Activated naive CD8-positive, alpha-beta T cell treated with anti-CD3 and anti-CD28 coated beads, Interleukin-2, amount 50 U/mL, for 24 hours (primary cell): ENCODE data around the gene PRKCB.
"Not testable (repeated sequence)": the region's sequence is repeated elsewhere in the genome, so short reads cannot be mapped to it uniquely, and the experiment has no call there.

Source experiments
- ATAC-seq: fragments of 150-1000 bp; cut with Tn5 transposase; one replicate; pipeline ENCODE4 v1.10.0; 2021
- DNase-seq: peaks from one replicate; pipeline ENCODE4 v3.0.0; 2021
- H3K27ac Mint-ChIP-seq: one replicate; pipeline ENCODE4 v1.8.0; 2021; ENCODE audit warnings: mild to moderate bottlenecking, mixed read lengths
- H3K27me3 Mint-ChIP-seq: one replicate; pipeline ENCODE4 v1.8.0; 2021; ENCODE audit warnings: mixed read lengths
- H3K36me3 Mint-ChIP-seq: one replicate; pipeline ENCODE4 v1.8.0; 2021; ENCODE audit warnings: low read depth, mixed read lengths
- H3K4me1 Mint-ChIP-seq: one replicate; pipeline ENCODE4 v1.8.0; 2021; ENCODE audit warnings: mixed read lengths
- H3K4me3 Mint-ChIP-seq: one replicate; pipeline ENCODE4 v1.8.0; 2021; ENCODE audit warnings: mild to moderate bottlenecking, moderate library complexity, mixed read lengths
- H3K9me3 Mint-ChIP-seq: one replicate; pipeline ENCODE4 v1.8.0; 2021; ENCODE audit warnings: mixed read lengths

Gene PRKCB

GRCh38 chr16:23920446-23920845, 84.7 kb downstream of the PRKCB start:
- Mint-ChIP-seq H3K36me3 (peaks cover 59% of the 10 kb centered on the region), H3K9me3 (peaks cover 13% of the 10 kb centered on the region), H3K27me3 (no peaks in the 10 kb centered on the region), H3K27ac (peak overlapping the region; percentile 81), H3K4me1 (peaks cover 69% of the 10 kb centered on the region), H3K4me3 (peak overlapping the region; percentile 30)
- DNase-seq = no peak
- no peak for ATAC-seq

- Mint-ChIP-seq H3K27ac (peak overlapping the region; percentile 81), H3K36me3 (peaks cover 63% of the 10 kb centered on the region), H3K27me3 (no peaks in the 10 kb centered on the region), H3K9me3 (peaks cover 13% of the 10 kb centered on the region), H3K4me3 (peak overlapping the region; percentile 30), H3K4me1 (peaks cover 72% of the 10 kb centered on the region)
- peak; percentile 25 for DNase-seq
- peak; percentile 55 for ATAC-seq
These were observed 85.1 kb downstream of the PRKCB start for GRCh38 chr16:23920899-23921298.

GRCh38 chr16:23922406-23922805, 86.6 kb downstream of the PRKCB start:
- peaks cover 57% of the 10 kb centered on the region for H3K36me3 Mint-ChIP-seq
- peaks cover 68% of the 10 kb centered on the region for H3K4me1 Mint-ChIP-seq
- peaks cover 13% of the 10 kb centered on the region for H3K9me3 Mint-ChIP-seq
- no peak overlapping the region for H3K4me3 Mint-ChIP-seq
- H3K27ac Mint-ChIP-seq = peak overlapping the region; percentile 32
- no peaks in the 10 kb centered on the region for H3K27me3 Mint-ChIP-seq
- DNase-seq (no peak), ATAC-seq (peak; percentile 53)

GRCh38 chr16:23924128-23924527, 88.3 kb downstream of the PRKCB start:
- peaks cover 65% of the 10 kb centered on the region for H3K4me1 Mint-ChIP-seq
- H3K36me3 Mint-ChIP-seq = peaks cover 54% of the 10 kb centered on the region
- peak overlapping the region; percentile 81 for H3K27ac Mint-ChIP-seq

GRCh38 chr16:23927796-23928195, 92.0 kb downstream of the PRKCB start:
- ATAC-seq = no peak
- Mint-ChIP-seq H3K4me1 (peaks cover 33% of the 10 kb centered on the region), H3K27me3 (no peaks in the 10 kb centered on the region), H3K36me3 (peaks cover 31% of the 10 kb centered on the region), H3K4me3 (no peak overlapping the region), H3K27ac (peak overlapping the region; percentile 67), H3K9me3 (peaks cover 2% of the 10 kb centered on the region)
- DNase-seq = no peak

More at GRCh38 chr16:23924128-23924527, 88.3 kb downstream of the PRKCB start:
- Mint-ChIP-seq H3K27me3 (no peaks in the 10 kb centered on the region), H3K9me3 (peaks cover 8% of the 10 kb centered on the region), H3K4me3 (no peak overlapping the region)
- DNase-seq = no peak
- ATAC-seq = peak; percentile 63

- DNase-seq (no peak), ATAC-seq (no peak)
- H3K9me3 Mint-ChIP-seq = peaks cover 15% of the 10 kb centered on the region
- no peak overlapping the region for H3K4me3 Mint-ChIP-seq
- peaks cover 26% of the 10 kb centered on the region for H3K36me3 Mint-ChIP-seq
- H3K4me1 Mint-ChIP-seq = peaks cover 33% of the 10 kb centered on the region
- no peak overlapping the region for H3K27ac Mint-ChIP-seq
- no peaks in the 10 kb centered on the region for H3K27me3 Mint-ChIP-seq
These were observed 93.5 kb downstream of the PRKCB start for GRCh38 chr16:23929237-23929636.

GRCh38 chr16:23929856-23930255, 94.1 kb downstream of the PRKCB start:
- Mint-ChIP-seq H3K27me3 (no peaks in the 10 kb centered on the region), H3K36me3 (peaks cover 22% of the 10 kb centered on the region), H3K4me1 (peaks cover 34% of the 10 kb centered on the region), H3K4me3 (no peak overlapping the region), H3K9me3 (peaks cover 15% of the 10 kb centered on the region), H3K27ac (no peak overlapping the region)
- no peak for ATAC-seq
- no peak for DNase-seq

- peaks cover 42% of the 10 kb centered on the region for H3K4me1 Mint-ChIP-seq
- peaks cover 15% of the 10 kb centered on the region for H3K9me3 Mint-ChIP-seq
- H3K36me3 Mint-ChIP-seq = peaks cover 16% of the 10 kb centered on the region
- no peak overlapping the region for H3K4me3 Mint-ChIP-seq
- ATAC-seq = no peak
- no peaks in the 10 kb centered on the region for H3K27me3 Mint-ChIP-seq
- DNase-seq = no peak
- H3K27ac Mint-ChIP-seq = no peak overlapping the region
These were observed 95.0 kb downstream of the PRKCB start for GRCh38 chr16:23930791-23931190.

- H3K36me3 Mint-ChIP-seq = peaks cover 19% of the 10 kb centered on the region
- no peak overlapping the region for H3K27ac Mint-ChIP-seq
- ATAC-seq (no peak), DNase-seq (no peak)
- no peak overlapping the region for H3K4me3 Mint-ChIP-seq
- H3K9me3 Mint-ChIP-seq = peaks cover 15% of the 10 kb centered on the region
- no peaks in the 10 kb centered on the region for H3K27me3 Mint-ChIP-seq
- peaks cover 45% of the 10 kb centered on the region for H3K4me1 Mint-ChIP-seq
These were observed 95.4 kb downstream of the PRKCB start for GRCh38 chr16:23931199-23931598.

- ATAC-seq, H3K27me3 Mint-ChIP-seq, H3K27ac Mint-ChIP-seq, DNase-seq, H3K4me3 Mint-ChIP-seq: not testable (repeated sequence)
- peaks cover 18% of the 10 kb centered on the region for H3K36me3 Mint-ChIP-seq
- H3K4me1 Mint-ChIP-seq = peaks cover 43% of the 10 kb centered on the region
- peaks cover 15% of the 10 kb centered on the region for H3K9me3 Mint-ChIP-seq
These were observed 97.9 kb downstream of the PRKCB start for GRCh38 chr16:23933650-23934049.

GRCh38 chr16:23934610-23935236, 98.9 kb downstream of the PRKCB start:
- peak overlapping the region; percentile 11 for H3K27ac Mint-ChIP-seq
- ATAC-seq = no peak
- no peak overlapping the region for H3K4me3 Mint-ChIP-seq
- H3K4me1 Mint-ChIP-seq = peaks cover 46% of the 10 kb centered on the region
- peaks cover 18% of the 10 kb centered on the region for H3K36me3 Mint-ChIP-seq
- peaks cover 15% of the 10 kb centered on the region for H3K9me3 Mint-ChIP-seq
- no peaks in the 10 kb centered on the region for H3K27me3 Mint-ChIP-seq
- no peak for DNase-seq

GRCh38 chr16:23940111-23940510, 104.3 kb downstream of the PRKCB start:
- Mint-ChIP-seq H3K9me3 (no peaks in the 10 kb centered on the region), H3K4me3 (no peak overlapping the region), H3K36me3 (peaks cover 7% of the 10 kb centered on the region), H3K4me1 (peaks cover 58% of the 10 kb centered on the region), H3K27ac (no peak overlapping the region), H3K27me3 (no peaks in the 10 kb centered on the region)
- DNase-seq = no peak
- ATAC-seq = no peak

- no peak overlapping the region for H3K27ac Mint-ChIP-seq
- H3K27me3 Mint-ChIP-seq = no peaks in the 10 kb centered on the region
- peaks cover 59% of the 10 kb centered on the region for H3K4me1 Mint-ChIP-seq
- no peak overlapping the region for H3K4me3 Mint-ChIP-seq
- H3K36me3 Mint-ChIP-seq = peaks cover 6% of the 10 kb centered on the region
- H3K9me3 Mint-ChIP-seq = no peaks in the 10 kb centered on the region
- DNase-seq = no peak
- no peak for ATAC-seq
These were observed 105.2 kb downstream of the PRKCB start for GRCh38 chr16:23941025-23941424.

- no peak overlapping the region for H3K27ac Mint-ChIP-seq
These were observed 106.3 kb downstream of the PRKCB start for GRCh38 chr16:23941963-23942564.

GRCh38 chr16:23943604-23944003, 107.8 kb downstream of the PRKCB start:
- peak overlapping the region; percentile 33 for H3K4me3 Mint-ChIP-seq
- H3K36me3 Mint-ChIP-seq = peaks cover 5% of the 10 kb centered on the region
- DNase-seq = no peak
- H3K9me3 Mint-ChIP-seq = no peaks in the 10 kb centered on the region
- peaks cover 70% of the 10 kb centered on the region for H3K4me1 Mint-ChIP-seq
- H3K27ac Mint-ChIP-seq = peak overlapping the region; percentile 85
- H3K27me3 Mint-ChIP-seq = no peaks in the 10 kb centered on the region
- peak; percentile 89 for ATAC-seq

More at GRCh38 chr16:23941963-23942564, 106.3 kb downstream of the PRKCB start:
- H3K27me3 Mint-ChIP-seq = no peaks in the 10 kb centered on the region
- no peaks in the 10 kb centered on the region for H3K9me3 Mint-ChIP-seq
- H3K36me3 Mint-ChIP-seq = peaks cover 4% of the 10 kb centered on the region
- no peak for ATAC-seq
- DNase-seq = no peak
- H3K4me1 Mint-ChIP-seq = peaks cover 59% of the 10 kb centered on the region
- no peak overlapping the region for H3K4me3 Mint-ChIP-seq
